Astrocyte of the hippocampus (primary cell): ENCODE measurements around the gene ZNF302.
A peak's percentile ranks its signal among the peaks of the same experiment; 100 is the strongest.
"Not testable (repeated sequence)": the region's sequence is repeated elsewhere in the genome, so short reads cannot be mapped to it uniquely, and the experiment has no call there.

Source experiments
- DNase-seq: peaks from one replicate; pipeline ENCODE4 v3.0.0; 2011; ENCODE audit warnings: low read depth, low spot score

ZNF302 gene

DNA sequence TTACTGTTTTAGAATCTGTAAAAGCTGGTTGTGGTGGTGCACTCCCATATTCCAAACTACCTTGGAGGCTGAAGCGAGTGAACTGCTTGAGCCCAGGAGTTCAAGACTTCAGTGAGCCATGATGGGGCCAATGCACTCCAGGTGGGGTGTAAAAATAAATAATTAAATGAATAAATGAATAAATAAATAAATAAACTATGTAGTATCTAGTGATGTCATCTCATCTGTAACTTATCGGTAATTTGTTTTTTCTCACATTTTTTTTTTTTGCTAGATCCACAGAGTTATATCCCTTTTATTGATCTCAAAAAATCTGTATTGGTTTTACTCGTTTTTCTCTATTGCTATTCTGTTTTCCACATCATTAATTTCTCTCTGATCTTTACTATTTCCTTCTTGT is 5.5 kb upstream of the ZNF302 start:
- no peak for DNase-seq

DNA sequence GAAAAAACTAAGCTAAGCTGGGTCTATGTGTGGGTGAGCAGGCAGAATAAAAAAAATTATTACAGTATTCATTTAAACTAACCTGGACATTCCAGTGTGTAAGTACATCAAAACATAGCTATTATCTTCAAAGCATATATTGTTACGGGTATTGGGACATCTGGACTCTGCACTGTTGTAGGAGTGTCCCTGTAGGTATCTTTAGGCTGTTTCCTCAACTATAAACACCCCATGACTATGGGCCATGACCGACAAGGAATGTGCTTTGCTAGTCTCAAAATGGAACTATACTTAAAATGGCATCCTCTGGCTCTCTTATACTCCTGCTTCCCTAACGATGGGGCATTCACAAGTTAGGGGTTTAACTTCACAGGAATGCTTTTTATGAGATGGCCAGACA is 3.9 kb upstream of the ZNF302 start:
- DNase-seq, result no peak

DNA sequence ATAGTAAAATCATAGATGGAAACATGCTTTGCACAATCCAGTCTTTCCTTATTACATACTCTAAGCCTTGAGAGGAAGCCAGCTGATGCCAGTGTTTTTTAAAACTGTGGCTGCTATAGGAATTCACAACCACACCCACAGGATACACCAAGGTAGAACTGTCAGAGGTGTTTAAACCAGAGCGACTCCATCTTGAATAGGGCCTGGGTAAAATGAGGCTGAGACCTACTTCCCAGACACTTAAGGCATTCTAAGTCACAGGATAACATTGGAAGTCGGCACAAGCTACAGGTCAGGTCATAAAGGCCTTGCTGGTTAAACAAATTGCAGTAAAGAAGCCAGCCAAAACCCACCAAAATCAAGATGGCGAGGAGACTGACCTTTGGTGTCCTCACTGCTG is 2.2 kb upstream of the ZNF302 start:
- DNase-seq, result no peak

DNA sequence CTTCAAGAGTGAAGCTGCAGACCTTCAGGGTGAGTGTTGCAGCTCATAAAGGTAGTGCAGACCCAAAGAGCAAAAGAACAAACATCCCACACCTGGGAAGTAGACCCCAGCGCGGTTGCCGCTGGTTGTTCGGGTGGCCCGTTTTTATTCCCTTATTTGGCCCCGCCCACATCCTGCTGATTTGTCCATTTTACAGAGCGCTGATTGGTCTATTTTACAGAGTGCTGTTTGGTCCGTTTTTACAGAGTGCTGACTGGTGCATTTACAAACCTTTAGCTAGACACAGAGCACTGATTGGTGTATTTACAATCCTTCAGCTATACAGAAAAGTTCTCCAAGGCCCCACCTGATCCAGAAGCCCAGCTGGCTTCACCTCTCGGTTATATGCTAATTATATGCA is 1.6 kb upstream of the ZNF302 start:
- DNase-seq, result no peak

DNA sequence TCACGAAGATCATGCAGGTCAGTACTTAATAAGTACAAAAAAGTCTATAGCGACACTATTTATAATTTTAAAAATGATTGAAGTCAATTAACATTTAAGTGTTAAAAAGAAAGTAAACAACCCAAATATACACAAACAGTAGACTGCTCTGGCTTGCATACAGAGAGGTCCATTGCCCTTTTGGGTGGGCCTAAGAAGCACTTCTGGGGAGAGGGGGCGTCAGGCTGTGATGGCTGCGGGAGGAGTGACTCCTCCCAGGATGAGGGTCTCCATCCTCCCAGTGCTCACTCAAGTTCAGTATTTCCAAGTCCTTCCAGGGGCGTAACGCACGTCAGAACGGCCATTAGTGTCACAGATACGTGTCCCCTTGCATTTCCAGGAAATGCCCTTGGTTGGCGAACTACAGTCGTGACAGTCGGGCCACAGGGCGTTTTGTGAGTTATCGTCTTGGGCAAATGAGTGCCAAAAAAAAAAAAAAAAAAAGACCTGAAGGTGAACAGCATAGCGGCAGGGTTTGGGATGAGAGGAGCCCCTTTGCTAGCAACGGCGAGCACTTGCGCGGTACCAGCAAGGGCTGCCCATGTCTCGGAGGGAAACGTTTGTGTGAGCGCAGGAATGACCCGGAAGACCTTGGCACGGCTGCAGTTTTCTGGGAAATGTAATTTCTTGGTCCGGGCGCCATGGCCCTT is 637 bp upstream of the ZNF302 start, which contains the start of gene SCGB2B2:
Gene SCGB2B2, minus strand, starts transcription at position 463 of the 689 bp plus-strand sequence. CDS start 82,596 bp downstream, outside the sequence.
- no peak for DNase-seq

DNA sequence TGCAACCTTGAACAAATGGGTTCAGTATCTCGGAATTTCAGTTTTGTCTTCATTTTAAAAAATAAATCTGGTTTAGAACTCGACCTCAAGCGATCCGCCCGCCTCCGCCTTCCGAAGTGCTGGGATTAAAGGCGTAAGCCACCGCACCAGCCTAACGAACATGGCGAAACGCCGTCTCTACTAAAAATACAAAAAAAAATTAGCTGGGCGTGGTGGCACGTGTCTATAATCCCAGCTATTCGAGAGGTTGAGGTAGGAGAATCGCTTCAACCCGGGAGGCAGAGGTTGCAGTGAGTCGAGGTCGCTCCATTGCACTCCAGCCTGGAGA is 571 bp downstream of the ZNF302 start:
- no peak for DNase-seq

DNA sequence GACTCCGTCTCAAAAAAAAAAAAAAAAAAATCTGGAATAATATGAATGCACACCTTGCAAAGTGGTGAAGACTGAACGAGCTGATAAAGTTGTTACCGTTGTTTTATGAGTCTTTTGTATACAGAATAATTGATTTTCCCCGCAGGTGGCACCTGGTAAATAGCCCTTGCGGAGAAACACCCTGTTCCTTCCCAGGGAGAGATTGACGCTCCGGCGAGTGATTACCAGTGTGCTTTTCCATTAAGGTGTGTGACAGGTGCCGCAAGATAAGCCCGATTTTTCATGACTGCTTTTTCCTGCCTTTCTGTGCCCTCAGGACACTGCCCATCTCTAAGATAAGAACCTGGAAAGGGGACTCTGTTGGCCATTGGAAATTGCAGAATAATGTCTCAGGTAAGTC is 943 bp downstream of the ZNF302 start:
- DNase-seq, result no peak

DNA sequence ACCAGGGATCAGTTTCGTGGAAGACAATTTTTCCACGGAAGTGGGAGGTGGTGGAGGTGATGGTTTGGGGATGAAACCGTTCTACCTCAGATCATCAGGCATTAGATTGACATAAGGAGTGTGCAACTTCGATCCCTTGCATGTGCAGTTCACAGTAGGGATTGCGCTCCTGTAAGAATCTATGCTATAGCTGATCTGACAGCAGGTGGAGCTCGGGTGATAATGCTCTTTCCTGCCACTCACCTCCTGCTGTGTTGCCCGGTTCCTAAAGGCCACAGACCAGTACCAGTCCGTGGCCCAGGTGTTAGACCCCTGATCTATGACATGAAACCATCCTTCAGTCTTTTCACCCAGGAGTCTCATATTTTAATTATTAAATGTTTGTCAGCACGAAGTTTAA is 4.0 kb downstream of the ZNF302 start:
- DNase-seq, result no peak

DNA sequence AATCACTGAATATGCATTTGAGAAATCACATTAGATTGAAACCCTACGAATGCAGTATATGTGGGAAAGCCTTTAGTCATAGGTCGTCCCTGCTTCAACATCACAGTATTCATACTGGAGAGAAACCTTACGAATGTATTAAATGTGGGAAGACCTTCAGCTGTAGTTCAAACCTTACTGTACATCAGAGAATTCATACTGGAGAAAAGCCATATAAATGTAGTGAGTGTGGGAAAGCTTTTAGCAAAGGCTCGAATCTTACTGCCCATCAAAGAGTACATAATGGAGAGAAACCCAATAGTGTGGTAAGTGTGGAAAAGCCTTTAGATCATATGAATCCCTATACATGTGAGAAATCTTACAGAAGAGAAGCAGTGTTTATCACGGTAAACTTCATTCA is 7.8 kb downstream of the ZNF302 start:
- not testable (repeated sequence) for DNase-seq

DNA sequence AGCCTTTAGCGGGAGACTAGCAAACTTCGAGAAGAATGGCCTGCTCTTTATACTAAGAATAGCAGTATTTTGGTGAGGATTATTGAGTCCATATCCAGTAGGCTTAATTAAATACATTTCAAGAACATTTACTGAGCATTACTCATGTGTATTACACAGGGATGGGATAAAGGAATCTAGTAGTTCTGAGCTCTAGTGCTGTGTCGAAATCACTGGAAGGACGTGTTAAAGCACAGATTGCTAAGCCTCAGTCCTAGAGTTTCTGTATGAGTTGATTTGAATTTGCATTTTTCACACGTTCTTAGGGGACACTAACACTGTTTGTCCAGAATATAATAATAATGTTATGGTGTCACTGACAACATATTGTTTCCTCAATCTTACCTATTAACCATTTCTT is 9.0 kb downstream of the ZNF302 start:
- no peak for DNase-seq

DNA sequence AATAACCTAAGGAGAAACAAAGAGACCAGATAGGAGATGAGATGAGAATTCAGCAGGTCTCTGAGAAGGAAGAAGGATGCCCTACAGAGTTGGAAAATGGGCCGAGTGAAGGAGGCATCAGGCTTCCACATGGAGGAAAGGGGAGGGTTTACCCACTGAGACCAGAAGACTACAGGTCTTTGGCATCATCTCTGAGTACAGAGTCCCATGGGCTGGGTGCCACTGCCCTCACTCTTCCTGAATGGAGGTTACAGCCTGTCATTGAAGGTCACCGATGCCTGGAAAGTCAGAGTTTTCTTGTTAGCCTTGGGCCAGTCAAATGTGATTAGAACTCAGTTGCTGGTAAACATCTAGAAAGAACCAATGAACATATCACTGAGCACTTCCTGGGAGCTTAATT is 9.9 kb downstream of the ZNF302 start:
- no peak for DNase-seq

DNA sequence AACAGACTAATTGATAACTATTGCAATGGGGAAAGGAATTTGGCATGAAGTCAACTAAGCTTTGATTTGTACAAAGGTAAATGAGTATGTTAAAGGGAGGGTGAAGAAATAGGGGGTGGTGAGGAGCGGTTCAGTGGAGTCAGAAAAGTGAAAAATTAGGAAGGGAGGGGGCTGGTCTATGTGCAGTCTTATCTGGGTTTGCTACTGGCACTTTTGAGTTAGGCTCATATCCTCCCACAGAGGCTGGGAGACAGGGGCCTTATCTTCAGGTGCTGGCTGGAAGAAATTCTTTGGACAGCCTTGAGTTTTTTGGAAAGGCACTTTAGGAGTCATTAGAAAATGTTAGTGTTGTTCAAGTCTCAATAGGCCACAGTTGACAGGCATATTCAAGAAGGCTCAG is 11.1 kb downstream of the ZNF302 start:
- no peak for DNase-seq

DNA sequence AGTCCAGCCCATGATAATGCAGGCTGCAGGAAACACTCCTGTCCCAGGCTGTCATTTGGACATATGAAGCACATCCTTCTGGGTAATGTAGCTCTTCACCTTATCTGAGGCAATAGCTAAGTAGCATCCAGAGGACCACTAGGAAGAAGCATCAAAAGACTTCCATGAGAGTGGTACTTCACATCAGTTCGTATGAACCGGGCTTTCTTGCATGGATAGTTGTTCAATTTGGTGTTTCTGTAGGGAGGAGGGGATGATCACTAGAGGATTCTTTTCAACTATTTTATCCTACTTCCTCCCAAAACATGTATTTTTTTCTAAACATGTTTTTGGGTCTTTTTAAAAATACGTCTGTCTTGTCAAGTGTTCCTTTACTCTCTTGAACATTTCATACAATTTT is 12.9 kb downstream of the ZNF302 start:
- DNase-seq, result no peak

DNA sequence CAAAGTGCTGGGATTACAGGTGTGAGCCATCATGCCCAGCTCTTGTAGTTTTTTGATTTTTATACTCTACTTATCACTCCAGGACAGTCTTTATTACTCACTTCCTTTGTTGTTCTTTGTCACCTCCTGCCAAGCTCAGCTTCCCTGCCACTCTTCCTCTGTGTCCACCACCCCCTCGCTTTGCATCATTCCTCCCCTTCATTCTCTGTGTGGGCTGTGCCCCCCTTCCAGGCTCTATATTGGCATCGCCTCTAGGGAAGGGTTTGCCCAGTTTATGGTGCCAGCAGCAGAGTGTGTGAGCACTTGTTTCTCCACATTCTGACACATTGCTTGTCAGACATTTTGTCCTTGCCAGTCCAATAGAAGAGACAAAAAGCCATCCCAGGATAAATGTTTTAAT is 15.1 kb downstream of the ZNF302 start:
- DNase-seq, result no peak

DNA sequence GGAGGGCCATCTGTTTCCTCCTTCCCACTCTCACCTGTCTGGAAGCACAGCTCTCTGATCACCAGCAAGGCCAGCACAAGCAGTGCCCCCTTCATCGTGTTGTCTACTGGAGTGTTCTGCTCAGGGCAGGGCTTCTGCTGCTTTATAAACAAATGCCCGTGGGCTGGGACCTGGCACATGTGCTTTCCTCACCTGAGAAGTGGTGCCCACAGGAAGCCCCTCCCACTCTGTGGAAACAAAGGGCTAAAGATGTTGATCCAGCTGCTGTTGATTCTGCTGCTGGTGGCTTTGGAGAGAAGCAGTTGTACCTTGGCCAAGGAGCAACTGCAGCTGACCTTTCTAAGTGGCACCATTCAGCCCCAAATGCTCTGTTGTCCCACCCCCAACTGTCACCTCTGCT is 30.2 kb downstream of the ZNF302 start:
- DNase-seq, result no peak

DNA sequence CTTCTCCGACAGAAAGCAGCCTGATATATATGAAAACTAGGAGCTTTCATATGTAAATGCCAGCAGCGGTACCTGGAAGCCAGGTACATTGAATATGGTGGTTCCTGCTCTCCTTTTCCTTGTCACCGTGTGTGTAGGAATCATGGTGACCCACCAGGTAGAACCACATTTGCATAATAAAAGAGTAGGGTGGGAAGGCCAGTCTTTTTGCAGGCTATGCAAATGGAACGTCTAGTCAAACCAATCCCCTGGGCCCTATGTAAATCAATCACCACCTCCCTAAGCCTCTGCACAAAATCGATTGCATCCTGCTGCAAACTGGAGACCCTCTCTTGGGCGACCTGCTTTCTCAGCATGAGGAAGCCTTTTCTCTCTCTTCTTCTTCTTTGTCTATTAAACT is 34.4 kb downstream of the ZNF302 start:
- DNase-seq, result no peak

DNA sequence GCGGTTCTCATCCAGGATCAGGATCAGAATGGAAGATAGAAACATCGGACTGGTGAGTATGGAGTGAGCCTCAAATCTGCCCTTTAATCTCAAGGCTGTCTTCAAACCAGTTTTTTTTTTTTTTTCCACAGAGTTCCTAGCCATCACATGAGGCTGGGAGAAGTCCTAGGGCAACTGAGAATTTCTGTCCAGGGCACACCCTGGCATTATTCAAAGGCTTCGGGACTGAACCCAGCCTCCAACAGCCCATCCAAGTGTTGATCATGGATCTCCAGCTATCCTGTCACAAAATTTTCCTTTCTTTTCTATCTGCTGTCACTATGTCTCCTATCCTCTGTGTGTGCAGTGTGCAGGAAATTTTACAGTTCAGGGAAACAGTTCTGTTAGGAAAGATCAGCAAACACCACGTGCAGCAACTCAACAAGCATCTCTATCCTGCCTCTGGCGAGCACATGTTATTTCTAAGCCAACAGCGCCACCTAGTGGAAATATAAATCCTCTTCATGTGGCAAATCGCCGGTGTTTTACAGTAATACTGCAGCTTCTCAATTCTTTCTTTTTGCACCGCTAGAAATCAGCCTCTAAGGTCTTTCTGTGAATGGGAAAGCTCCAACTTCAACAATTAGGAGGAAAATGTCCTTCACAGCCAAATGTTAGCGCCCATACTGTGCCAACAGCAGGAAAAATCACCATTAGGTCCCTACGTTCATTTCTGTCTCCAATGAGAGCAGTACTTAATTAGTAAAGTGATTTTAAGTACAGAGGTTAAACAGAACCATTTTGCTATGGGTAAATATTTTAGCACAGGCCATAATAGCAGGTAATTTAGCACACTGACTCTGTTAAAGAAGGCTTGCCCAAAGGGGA is 35.1 kb downstream of the ZNF302 start:
- peak; percentile 82 for DNase-seq

DNA sequence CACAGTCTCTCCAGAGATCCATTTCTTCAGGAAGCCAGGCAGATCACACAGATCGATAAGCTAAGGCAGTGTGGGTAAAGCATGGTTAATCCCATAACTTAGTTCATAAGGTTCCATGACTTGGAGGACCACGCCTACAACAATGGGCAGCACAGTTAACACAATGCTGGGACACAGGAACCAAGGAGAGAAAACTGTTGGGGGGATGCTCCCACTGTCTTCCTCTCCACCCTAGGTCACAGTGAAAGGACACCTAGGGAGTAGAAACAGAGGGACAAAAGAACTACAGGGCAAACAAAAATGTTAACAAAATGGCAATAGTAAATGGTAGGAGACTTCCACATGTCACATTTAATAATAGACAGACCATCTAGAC is 35.8 kb downstream of the ZNF302 start:
- DNase-seq, result no peak

DNA sequence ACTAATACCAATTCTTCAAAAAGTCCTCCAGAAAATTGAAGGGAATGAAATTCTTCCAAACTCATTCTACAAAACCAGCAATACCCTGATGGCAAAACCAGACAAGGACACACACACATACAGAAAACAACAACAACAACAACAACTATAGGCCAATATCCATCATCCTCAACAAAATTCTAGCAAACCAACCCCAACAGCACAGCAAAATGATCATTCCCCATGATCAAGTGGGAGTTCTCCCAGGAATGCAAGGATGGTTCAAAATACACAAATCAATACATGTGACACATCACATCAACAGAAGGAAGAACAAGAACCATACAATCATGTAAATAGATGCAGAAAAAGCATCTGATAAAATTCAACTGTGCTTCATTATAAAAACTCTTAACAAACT is 37.9 kb downstream of the ZNF302 start:
- DNase-seq, result no peak

DNA sequence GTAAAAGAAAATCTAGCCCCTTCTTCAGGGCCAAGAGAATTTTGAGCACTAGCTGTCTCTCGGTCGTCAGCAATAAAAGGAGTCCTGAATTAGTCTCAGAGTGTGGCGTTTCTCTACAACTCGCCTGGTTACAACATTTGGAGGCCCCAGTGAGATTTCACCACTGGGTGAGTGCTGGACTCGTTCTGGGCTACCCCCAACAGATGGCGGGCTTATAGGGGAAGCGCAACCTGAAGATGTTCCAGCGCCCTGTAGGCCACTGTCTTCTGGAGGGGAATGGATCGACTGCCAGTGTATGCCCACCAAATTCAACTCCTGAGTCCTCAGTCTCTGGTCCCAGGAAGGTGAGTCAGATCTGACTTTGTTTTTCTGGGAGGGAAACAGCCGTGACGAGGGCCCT is 44.9 kb downstream of the ZNF302 start:
- DNase-seq, result no peak

DNA sequence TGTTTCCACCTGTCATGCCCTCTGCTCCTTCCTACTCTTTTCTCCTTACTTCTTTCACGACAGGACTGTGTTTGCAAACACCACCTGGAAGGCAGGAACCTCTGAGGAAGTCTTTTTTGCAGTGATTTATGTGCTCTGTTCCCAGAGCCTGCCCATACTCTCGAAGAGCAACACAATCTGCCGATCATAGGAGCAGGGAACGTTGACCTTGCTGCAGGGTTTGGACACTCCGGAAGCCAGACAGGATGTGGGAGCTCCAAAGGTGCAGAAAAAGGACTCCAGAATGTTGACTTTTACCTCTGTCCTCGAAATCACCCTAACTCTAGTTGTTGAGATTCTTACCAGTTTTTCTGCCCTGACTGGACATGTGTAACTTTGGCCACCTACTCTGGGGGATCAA is 47.9 kb downstream of the ZNF302 start:
- DNase-seq, result no peak

DNA sequence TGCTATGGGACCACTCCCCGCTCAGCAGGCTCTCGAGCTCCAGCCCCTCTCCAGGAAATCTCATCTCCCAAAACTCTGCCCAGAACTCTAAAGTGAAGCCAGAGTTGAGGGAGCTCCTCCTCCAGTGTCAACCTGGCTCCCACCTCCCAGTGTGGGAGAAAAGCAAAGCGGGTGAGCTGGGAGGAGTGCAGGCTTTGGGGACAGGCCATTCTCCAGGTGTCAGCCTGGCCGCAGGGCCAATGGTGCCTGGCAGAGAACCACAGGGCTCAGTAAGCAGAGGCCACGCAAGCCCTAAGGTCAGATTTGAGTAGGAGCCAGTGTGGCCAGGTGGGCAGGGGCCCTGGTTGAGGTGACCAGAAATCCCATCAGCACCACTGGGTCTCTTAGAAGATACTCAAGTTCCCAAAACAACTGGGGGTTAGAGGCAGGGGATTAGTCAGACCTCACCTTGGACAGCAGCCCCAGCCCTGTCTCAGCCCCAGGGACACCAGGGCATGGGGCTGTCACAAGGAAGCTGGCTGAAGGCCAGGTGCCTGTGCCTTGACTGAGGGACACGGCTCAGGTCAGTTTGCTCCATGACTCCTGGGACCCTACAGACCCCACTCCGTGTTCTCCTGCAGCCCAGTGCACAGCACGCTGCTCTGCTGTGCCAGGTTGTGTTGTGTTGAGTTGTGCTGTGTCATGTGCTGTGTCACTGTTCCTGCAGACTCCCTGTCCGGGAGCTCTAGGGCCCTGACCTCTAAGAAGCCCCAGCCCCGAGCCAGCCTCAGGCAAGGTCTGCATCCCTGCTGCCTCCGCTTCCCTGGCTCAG is 53.7 kb downstream of the ZNF302 start:
- DNase-seq, result no peak

DNA sequence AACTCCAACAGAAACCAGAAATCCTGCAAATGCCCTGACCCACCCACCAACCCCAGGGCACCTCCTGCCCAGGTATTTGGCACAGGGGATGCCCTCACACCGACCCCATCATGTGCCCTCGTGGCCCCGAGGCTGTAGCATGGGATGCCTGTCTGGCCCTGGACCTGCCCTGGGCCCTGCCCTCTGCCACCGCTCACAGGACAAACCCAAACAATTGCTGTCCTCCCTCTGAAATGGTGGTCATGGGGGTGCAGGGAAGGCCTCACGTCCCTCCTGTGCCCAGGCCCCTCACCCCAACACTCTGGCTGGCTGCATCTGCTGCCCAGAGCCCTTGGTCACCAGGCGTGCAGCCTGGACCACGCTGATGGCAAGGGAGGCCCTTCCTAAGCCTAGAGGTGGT is 54.5 kb downstream of the ZNF302 start:
- DNase-seq, result no peak
